ENCODE data around the gene STAT4. TPM values are rescaled to one million over a fixed set of nuclear protein-coding genes. Genes with fewer than 3 reads are reported as not detected.

Gene STAT4
- total RNA-seq, 1 experiment from 2014 or later, result 0.33 TPM

- Histone ChIP-seq H3K79me1 (ENCODE audit: insufficient read depth, low read depth, low read length, poor library complexity, severe bottlenecking) (no peaks in the 10 kb centered on the region), H2BK15ac (ENCODE audit: low read depth, low read length) (no peak overlapping the region), H2BK20ac (ENCODE audit: low read depth, low read length, poor library complexity, severe bottlenecking) (no peak overlapping the region), H4K8ac (replicated peaks; ENCODE audit: insufficient read length, low read depth, low read length) (no peak overlapping the region), H4K20me1 (ENCODE audit: control insufficient read depth, insufficient read depth, insufficient read length) (no peaks in the 10 kb centered on the region), H2BK120ac (ENCODE audit: low read depth, low read length, poor library complexity, severe bottlenecking) (no peak overlapping the region), H3K9ac (ENCODE audit: extremely low read depth, insufficient read length, low read length) (no peak overlapping the region), H2BK5ac (ENCODE audit: insufficient read length, low read length) (no peak overlapping the region), H3K23me2 (ENCODE audit: insufficient read length, low read depth, low read length, poor library complexity, severe bottlenecking) (no peaks in the 10 kb centered on the region), H3K18ac (ENCODE audit: insufficient read length, low read depth, low read length) (no peak overlapping the region), H4K91ac (ENCODE audit: insufficient read length, low read depth, low read length) (no peak overlapping the region), H3K4ac (ENCODE audit: low read depth, low read length) (no peak overlapping the region), H3K27ac (ENCODE audit: insufficient read length, low read depth, low read length) (no peak overlapping the region), H3K9me3 (ENCODE audit: control insufficient read depth, low read depth, low read length) (no peaks in the 10 kb centered on the region), H3K27me3 (ENCODE audit: insufficient read depth, low read length) (no peaks in the 10 kb centered on the region), H2BK12ac (ENCODE audit: insufficient read length, low read depth, low read length) (no peak overlapping the region), H4K5ac (ENCODE audit: insufficient read length, low read depth, low read length) (no peak overlapping the region), H3K79me2 (ENCODE audit: insufficient read depth, low read length) (no peaks in the 10 kb centered on the region), H3K4me1 (ENCODE audit: insufficient read depth, low read length) (no peaks in the 10 kb centered on the region), H3K23ac (ENCODE audit: insufficient read length, low read depth, low read length) (no peak overlapping the region), H2AFZ (ENCODE audit: low read length) (no peak overlapping the region), H3T11ph (ENCODE audit: low read length) (no peak overlapping the region), H3K4me2 (ENCODE audit: insufficient read depth, insufficient read length, low read length) (no peak overlapping the region), H3K56ac (ENCODE audit: insufficient read length, low read depth, low read length) (no peak overlapping the region), H3K14ac (ENCODE audit: insufficient read depth, low read length) (no peak overlapping the region), H2AK5ac (ENCODE audit: insufficient read length, low read length) (no peak overlapping the region)
- Mint-ChIP-seq H3K4me3 (no peak overlapping the region), H3K9me3 (no peaks in the 10 kb centered on the region), H3K36me3 (ENCODE audit: insufficient read depth in 1 of 3, low read depth in 3 of 3) (peaks cover 54 to 93% (median 82%) of the 10 kb centered on the region in 3 experiments), H3K4me1 (no peaks in the 10 kb centered on the region), H3K27me3 (ENCODE audit: low read depth) (no peaks in the 10 kb centered on the region), H3K27ac (no peak overlapping the region)
- no CpG with 5 or more reads among the region's 6 CpGs for WGBS (ENCODE audit: extremely low coverage, insufficient read length, low lambda C conversion rate)
- no peak for TF ChIP-seq CTCF (conservative IDR thresholded peaks at IDR 0.05)
- no peak for DNase-seq
These were observed 157.5 kb downstream of the STAT4 start for GRCh38 chr2:190993292-190993643.
